ENCODE data around the gene GRIK4.

Gene GRIK4

GRCh38 chr11:120516461-120517389 lies 5.2 kb downstream of the GRIK4 start:
- H3K27me3 Mint-ChIP-seq = peaks cover 71% of the 10 kb centered on the region
- no peak overlapping the region for H3K4me3 Mint-ChIP-seq
- H3K4me1 Mint-ChIP-seq (ENCODE audit: low read depth) = peaks cover 4% of the 10 kb centered on the region
- no peaks in the 10 kb centered on the region for H3K36me3 Mint-ChIP-seq (ENCODE audit: low read depth)
- H3K27ac Mint-ChIP-seq = no peak overlapping the region
- H3K9me3 Mint-ChIP-seq = no peaks in the 10 kb centered on the region
- DNase-seq = no peak

- Mint-ChIP-seq H3K4me3 (no peak overlapping the region), H3K27ac (no peak overlapping the region), H3K9me3 (no peaks in the 10 kb centered on the region), H3K27me3 (peaks cover 71% of the 10 kb centered on the region), H3K36me3 (ENCODE audit: low read depth) (no peaks in the 10 kb centered on the region), H3K4me1 (ENCODE audit: low read depth) (peaks cover 4% of the 10 kb centered on the region)
- no peak for DNase-seq
Observed at GRCh38 chr11:120517390-120517761, 5.8 kb downstream of the GRIK4 start.

- Mint-ChIP-seq H3K4me3 (no peak overlapping the region), H3K9me3 (no peaks in the 10 kb centered on the region), H3K27me3 (peaks cover 70% of the 10 kb centered on the region), H3K4me1 (ENCODE audit: low read depth) (peaks cover 4% of the 10 kb centered on the region), H3K27ac (no peak overlapping the region), H3K36me3 (ENCODE audit: low read depth) (no peaks in the 10 kb centered on the region)
- DNase-seq = no peak
Observed at GRCh38 chr11:120517801-120518291, 6.3 kb downstream of the GRIK4 start.

GRCh38 chr11:120518356-120518755 lies 6.8 kb downstream of the GRIK4 start:
- DNase-seq = no peak
- Mint-ChIP-seq H3K27ac (no peak overlapping the region), H3K4me3 (no peak overlapping the region), H3K36me3 (ENCODE audit: low read depth) (no peaks in the 10 kb centered on the region), H3K9me3 (no peaks in the 10 kb centered on the region), H3K4me1 (ENCODE audit: low read depth) (peaks cover 4% of the 10 kb centered on the region), H3K27me3 (peaks cover 70% of the 10 kb centered on the region)

GRCh38 chr11:120519474-120519873 lies 7.9 kb downstream of the GRIK4 start:
- H3K27ac Mint-ChIP-seq = no peak overlapping the region
- DNase-seq = no peak
- peaks cover 68% of the 10 kb centered on the region for H3K27me3 Mint-ChIP-seq
- H3K9me3 Mint-ChIP-seq = no peaks in the 10 kb centered on the region
- H3K4me3 Mint-ChIP-seq = no peak overlapping the region
- H3K4me1 Mint-ChIP-seq (ENCODE audit: low read depth) = peaks cover 4% of the 10 kb centered on the region
- no peaks in the 10 kb centered on the region for H3K36me3 Mint-ChIP-seq (ENCODE audit: low read depth)

- DNase-seq = no peak
- H3K36me3 Mint-ChIP-seq (ENCODE audit: low read depth) = no peaks in the 10 kb centered on the region
- H3K4me3 Mint-ChIP-seq = no peak overlapping the region
- no peak overlapping the region for H3K27ac Mint-ChIP-seq
- peaks cover 4% of the 10 kb centered on the region for H3K4me1 Mint-ChIP-seq (ENCODE audit: low read depth)
- H3K9me3 Mint-ChIP-seq = no peaks in the 10 kb centered on the region
- peaks cover 68% of the 10 kb centered on the region for H3K27me3 Mint-ChIP-seq
Observed at GRCh38 chr11:120520091-120520822, 8.7 kb downstream of the GRIK4 start.

GRCh38 chr11:120521176-120521575 lies 9.6 kb downstream of the GRIK4 start:
- Mint-ChIP-seq H3K36me3 (ENCODE audit: low read depth) (no peaks in the 10 kb centered on the region), H3K4me1 (ENCODE audit: low read depth) (peaks cover 4% of the 10 kb centered on the region), H3K27ac (no peak overlapping the region), H3K9me3 (no peaks in the 10 kb centered on the region), H3K4me3 (no peak overlapping the region), H3K27me3 (peaks cover 67% of the 10 kb centered on the region)
- no peak for DNase-seq

GRCh38 chr11:120522021-120522420 lies 10.5 kb downstream of the GRIK4 start:
- Mint-ChIP-seq H3K9me3 (no peaks in the 10 kb centered on the region), H3K4me3 (no peak overlapping the region), H3K27me3 (peaks cover 71% of the 10 kb centered on the region), H3K4me1 (ENCODE audit: low read depth) (no peaks in the 10 kb centered on the region), H3K36me3 (ENCODE audit: low read depth) (no peaks in the 10 kb centered on the region), H3K27ac (no peak overlapping the region)
- DNase-seq = no peak

- Mint-ChIP-seq H3K27me3 (peaks cover 68% of the 10 kb centered on the region), H3K27ac (no peak overlapping the region), H3K4me1 (ENCODE audit: low read depth) (no peaks in the 10 kb centered on the region), H3K36me3 (ENCODE audit: low read depth) (no peaks in the 10 kb centered on the region), H3K4me3 (no peak overlapping the region), H3K9me3 (no peaks in the 10 kb centered on the region)
- DNase-seq = no peak
Observed at GRCh38 chr11:120522736-120523135, 11.2 kb downstream of the GRIK4 start.

- Mint-ChIP-seq H3K36me3 (ENCODE audit: low read depth) (no peaks in the 10 kb centered on the region), H3K4me1 (ENCODE audit: low read depth) (no peaks in the 10 kb centered on the region), H3K27me3 (peaks cover 64% of the 10 kb centered on the region), H3K9me3 (no peaks in the 10 kb centered on the region), H3K4me3 (no peak overlapping the region), H3K27ac (no peak overlapping the region)
- no peak for DNase-seq
Observed at GRCh38 chr11:120523196-120523595, 11.6 kb downstream of the GRIK4 start.

- Mint-ChIP-seq H3K4me3 (no peak overlapping the region), H3K36me3 (ENCODE audit: low read depth) (no peaks in the 10 kb centered on the region), H3K9me3 (no peaks in the 10 kb centered on the region), H3K4me1 (ENCODE audit: low read depth) (no peaks in the 10 kb centered on the region), H3K27me3 (peaks cover 72% of the 10 kb centered on the region), H3K27ac (no peak overlapping the region)
- no peak for DNase-seq
Observed at GRCh38 chr11:120524536-120525085, 13.1 kb downstream of the GRIK4 start.

- no peak overlapping the region for H3K4me3 Mint-ChIP-seq
- no peak for DNase-seq
- no peaks in the 10 kb centered on the region for H3K9me3 Mint-ChIP-seq
- H3K27me3 Mint-ChIP-seq = peaks cover 71% of the 10 kb centered on the region
- H3K4me1 Mint-ChIP-seq (ENCODE audit: low read depth) = no peaks in the 10 kb centered on the region
- no peaks in the 10 kb centered on the region for H3K36me3 Mint-ChIP-seq (ENCODE audit: low read depth)
- no peak overlapping the region for H3K27ac Mint-ChIP-seq
Observed at GRCh38 chr11:120525261-120526171, 14.0 kb downstream of the GRIK4 start.

- no peaks in the 10 kb centered on the region for H3K36me3 Mint-ChIP-seq (ENCODE audit: low read depth)
- peaks cover 66% of the 10 kb centered on the region for H3K27me3 Mint-ChIP-seq
- no peaks in the 10 kb centered on the region for H3K9me3 Mint-ChIP-seq
- no peak overlapping the region for H3K27ac Mint-ChIP-seq
- no peak overlapping the region for H3K4me3 Mint-ChIP-seq
- H3K4me1 Mint-ChIP-seq (ENCODE audit: low read depth) = no peaks in the 10 kb centered on the region
- no peak for DNase-seq
Observed at GRCh38 chr11:120526241-120526640, 14.7 kb downstream of the GRIK4 start.
